ENCODE results near the gene HOXB1.
A peak's percentile ranks its signal among the peaks of the same experiment; 100 is the strongest.

HOXB1 gene

GRCh38 chr17:48492401-48493298 is 38.2 kb downstream of the HOXB1 start:
- H3K27me3 ChIP-seq, result peaks cover 68% of the 10 kb centered on the region

GRCh38 chr17:48491527-48492273 is 39.1 kb downstream of the HOXB1 start:
- H3K4me1 ChIP-seq, result no peaks in the 10 kb centered on the region
- no peak overlapping the region for H3K4me3 ChIP-seq (ENCODE audit: low read depth, low read length)
- DNase-seq, result no peak

More at GRCh38 chr17:48492401-48493298, 38.2 kb downstream of the HOXB1 start:
- Histone ChIP-seq H3K4me1 (no peaks in the 10 kb centered on the region), H3K4me3 (ENCODE audit: low read depth, low read length) (no peak overlapping the region), H3K9me3 (no peaks in the 10 kb centered on the region), H3K36me3 (no peaks in the 10 kb centered on the region)
- TF ChIP-seq CTCF (IDR thresholded peaks at IDR 0.05; ENCODE audit: low read depth, low read length), result peak; percentile 62
- peak; percentile 51 for DNase-seq

GRCh38 chr17:48490451-48490892 is 40.3 kb downstream of the HOXB1 start:
- Histone ChIP-seq H3K36me3 (no peaks in the 10 kb centered on the region), H3K9me3 (no peaks in the 10 kb centered on the region), H3K4me3 (ENCODE audit: low read depth, low read length) (no peak overlapping the region), H3K4me1 (no peaks in the 10 kb centered on the region), H3K27me3 (peaks cover 76% of the 10 kb centered on the region)
- TF ChIP-seq CTCF (IDR thresholded peaks at IDR 0.05; ENCODE audit: low read depth, low read length), result no peak
- no peak for DNase-seq

More at GRCh38 chr17:48491527-48492273, 39.1 kb downstream of the HOXB1 start:
- Histone ChIP-seq H3K9me3 (no peaks in the 10 kb centered on the region), H3K27me3 (peaks cover 74% of the 10 kb centered on the region), H3K36me3 (no peaks in the 10 kb centered on the region)
- no peak for TF ChIP-seq CTCF (IDR thresholded peaks at IDR 0.05; ENCODE audit: low read depth, low read length)

GRCh38 chr17:48489781-48490180 is 41.0 kb downstream of the HOXB1 start:
- H3K4me1 ChIP-seq, result no peaks in the 10 kb centered on the region
- no peaks in the 10 kb centered on the region for H3K9me3 ChIP-seq
- H3K27me3 ChIP-seq, result peaks cover 69% of the 10 kb centered on the region
- no peak for DNase-seq
- H3K36me3 ChIP-seq, result no peaks in the 10 kb centered on the region
- no peak overlapping the region for H3K4me3 ChIP-seq (ENCODE audit: low read depth, low read length)
- TF ChIP-seq CTCF (IDR thresholded peaks at IDR 0.05; ENCODE audit: low read depth, low read length), result no peak

- no peak for TF ChIP-seq CTCF (IDR thresholded peaks at IDR 0.05; ENCODE audit: low read depth, low read length)
- H3K9me3 ChIP-seq, result no peaks in the 10 kb centered on the region
- peaks cover 69% of the 10 kb centered on the region for H3K27me3 ChIP-seq
- H3K4me1 ChIP-seq, result no peaks in the 10 kb centered on the region
- no peak for DNase-seq
- no peaks in the 10 kb centered on the region for H3K36me3 ChIP-seq
- H3K4me3 ChIP-seq (ENCODE audit: low read depth, low read length), result no peak overlapping the region
Measured at GRCh38 chr17:48488548-48489106, 42.2 kb downstream of the HOXB1 start.

Data from BE2C (cell line).